CD4-positive, alpha-beta T cell (primary cell): ENCODE results near the gene PCID2. TPM values are rescaled to one million over a fixed set of nuclear protein-coding genes. Genes with fewer than 3 reads are reported as not detected.
"Not testable (repeated sequence)": the region's sequence is repeated elsewhere in the genome, so short reads cannot be mapped to it uniquely, and the experiment has no call there.

Source experiments
- ATAC-seq: fragments of 200-7000 bp; cut with Tn5 transposase; one replicate; pipeline ENCODE4 v1.10.0; 2022; ENCODE audit warnings: mild to moderate bottlenecking; ENCODE audit not compliant: poor library complexity
- CTCF ChIA-PET: fragments of 350-600 bp; sonication (Branson Sonifier 250); formaldehyde crosslinking; loops from one replicate; lab custom pipeline; 2021; ENCODE audit warnings: antibody characterized with exemption, inconsistent platforms; lab: Charles Lee
- POLR2A ChIA-PET: fragments of 350-600 bp; sonication (Branson Sonifier 250); formaldehyde crosslinking; loops from one replicate; lab custom pipeline; 2021; ENCODE audit warnings: antibody characterized with exemption, inconsistent platforms; lab: Charles Lee
- DNase-seq, 14 experiments: peaks; one replicate each; pipeline ENCODE4 v3.0.0-alpha.2; 2013 to 2020; ENCODE audit warnings: mixed read lengths in 2 of 14
- H3K27ac ChIP-seq, 2 donors: one replicate each; pipeline versions ENCODE4 v1.5.1 to v1.7.0; 2013; ENCODE audit warnings: low read length in 2 of 2, low read depth in 1 of 2, mild to moderate bottlenecking in 1 of 2
- H3K27me3 ChIP-seq, 2 experiments: 1 replicate in 1 of 2; 2 replicates in 1 of 2; pipeline versions ENCODE4 v1.6.1 to v1.7.0; 2013; ENCODE audit warnings: low read length in 2 of 2, control low read depth in 1 of 2, mild to moderate bottlenecking in 1 of 2, moderate library complexity in 1 of 2; ENCODE audit not compliant: insufficient read depth in 2 of 2, control insufficient read depth in 1 of 2
- H3K36me3 ChIP-seq: one replicate; pipeline ENCODE4 v1.6.1; 2013; ENCODE audit warnings: low read length, control low read depth; ENCODE audit not compliant: insufficient read depth
- H3K4me1 ChIP-seq: one replicate; pipeline ENCODE4 v1.6.1; 2013; ENCODE audit warnings: low read length, control low read depth; ENCODE audit not compliant: insufficient read depth
- H3K4me3 ChIP-seq: one replicate; pipeline ENCODE4 v1.5.1; 2013; ENCODE audit warnings: mild to moderate bottlenecking, low read length, moderate library complexity
- H3K9me3 ChIP-seq, 2 experiments: 1 replicate in 1 of 2; 2 replicates in 1 of 2; pipeline versions ENCODE4 v1.6.1 to v1.7.0; 2013; ENCODE audit warnings: low read length in 2 of 2, mild to moderate bottlenecking in 2 of 2, control low read depth in 1 of 2, moderate library complexity in 1 of 2; ENCODE audit not compliant: control insufficient read depth in 1 of 2, insufficient read depth in 1 of 2
- H3K27ac Mint-ChIP-seq: one replicate; pipeline ENCODE4 v1.8.0; 2020; ENCODE audit warnings: mixed read lengths
- H3K27me3 Mint-ChIP-seq: one replicate; pipeline ENCODE4 v1.8.0; 2021; ENCODE audit warnings: mixed read lengths
- H3K36me3 Mint-ChIP-seq: one replicate; pipeline ENCODE4 v1.8.0; 2021; ENCODE audit warnings: low read depth, mixed read lengths
- H3K4me1 Mint-ChIP-seq: one replicate; pipeline ENCODE4 v1.8.0; 2021; ENCODE audit warnings: low read depth, mixed read lengths
- H3K4me3 Mint-ChIP-seq: one replicate; pipeline ENCODE4 v1.8.0; 2020; ENCODE audit warnings: mild to moderate bottlenecking, mixed read lengths
- H3K9me3 Mint-ChIP-seq: one replicate; pipeline ENCODE4 v1.8.0; 2020; ENCODE audit warnings: mixed read lengths
- intact Hi-C, 2 experiments: fragments of 100-400 bp; cut with DNase I in 1 of 2; cut with micrococcal nuclease in 1 of 2; formaldehyde crosslinking; loops; one replicate each; pipeline versions ENCODE4 v1.15.1 to v1.9.0; 2023 to 2025; cut with DNase I, micrococcal nuclease
- total RNA-seq, 174 experiments: library from RNA in 2 of 174; stranded (reverse) in 2 of 174; gene quantifications; one replicate each; pipeline ENCODE4 v1.2.3 and lab custom pipeline; 2021 to 2026
- TF ChIP-seq, protein P1 (sequence below): fragments of 200-600 bp; IDR thresholded peaks from one replicate; pipeline ENCODE4 v1.8.0; 2022; ENCODE audit warnings: antibody characterized with exemption, mild to moderate bottlenecking

Gene PCID2
- total RNA-seq, 2 experiments from 2014 or later, result 33.6 to 33.7 TPM

DNA sequence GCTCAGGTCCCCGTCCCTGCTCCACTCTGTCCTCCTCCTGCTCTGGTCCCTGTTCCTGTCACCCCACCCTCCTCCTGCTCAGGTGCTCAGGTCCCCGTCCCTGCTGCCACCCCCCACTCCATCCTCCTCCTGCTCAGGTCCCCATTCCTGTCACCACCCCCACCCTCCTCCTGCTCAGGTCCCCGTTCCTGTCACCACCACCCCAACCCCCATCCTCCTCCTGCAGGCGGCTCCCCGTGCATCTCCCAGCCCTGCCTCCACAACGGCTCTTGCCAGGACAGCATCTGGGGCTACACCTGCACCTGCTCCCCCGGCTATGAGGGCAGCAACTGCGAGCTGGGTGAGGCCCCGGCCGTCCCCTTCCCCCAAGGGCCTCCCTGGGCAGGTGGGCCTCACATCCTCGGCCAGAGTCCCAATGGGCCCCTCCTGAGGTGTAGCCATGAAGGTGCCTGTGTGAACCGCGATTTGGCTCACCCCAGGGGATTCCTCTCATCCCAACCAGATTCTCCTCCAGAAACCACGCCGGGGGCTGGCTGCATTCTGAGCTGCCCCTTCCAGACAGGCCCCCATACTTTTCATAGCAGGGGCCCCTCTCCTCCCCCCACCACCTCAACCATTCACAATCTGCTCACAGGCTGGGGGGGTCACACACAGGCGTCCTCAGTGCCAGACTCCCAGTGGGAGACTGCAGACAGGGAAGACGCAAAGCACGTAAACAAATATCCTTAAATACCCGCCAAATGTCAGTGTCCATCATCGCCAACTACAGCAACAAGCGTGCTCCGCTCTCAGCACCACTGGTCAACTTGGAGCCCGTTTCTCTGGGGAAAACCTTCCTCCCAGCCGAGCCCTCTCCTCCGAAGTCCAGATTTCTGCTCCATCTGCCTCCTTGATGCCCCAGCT is 45.4 kb downstream of the PCID2 start:
- H3K9me3 Mint-ChIP-seq, result peaks cover 4% of the 10 kb centered on the region
- H3K27ac ChIP-seq, result no peak overlapping the region
- H3K4me3 Mint-ChIP-seq, result no peak overlapping the region
- ChIA-PET CTCF (no interaction called here), POLR2A (interaction anchor here (0.7 to 1.4 kb wide), 3 partner anchors 11 to 20 kb away, joined by 3 to 6 read pairs (median 4); no protein-coding TSS in a partner anchor)
- peak; percentile 58 for ATAC-seq
- DNase-seq, result peak in 4 of 14 experiments; percentile 23 to 63 (median 44)
- peaks cover 37% of the 10 kb centered on the region for H3K4me1 Mint-ChIP-seq
- peaks cover 3% of the 10 kb centered on the region for H3K36me3 ChIP-seq
- TF ChIP-seq, protein P1, sequence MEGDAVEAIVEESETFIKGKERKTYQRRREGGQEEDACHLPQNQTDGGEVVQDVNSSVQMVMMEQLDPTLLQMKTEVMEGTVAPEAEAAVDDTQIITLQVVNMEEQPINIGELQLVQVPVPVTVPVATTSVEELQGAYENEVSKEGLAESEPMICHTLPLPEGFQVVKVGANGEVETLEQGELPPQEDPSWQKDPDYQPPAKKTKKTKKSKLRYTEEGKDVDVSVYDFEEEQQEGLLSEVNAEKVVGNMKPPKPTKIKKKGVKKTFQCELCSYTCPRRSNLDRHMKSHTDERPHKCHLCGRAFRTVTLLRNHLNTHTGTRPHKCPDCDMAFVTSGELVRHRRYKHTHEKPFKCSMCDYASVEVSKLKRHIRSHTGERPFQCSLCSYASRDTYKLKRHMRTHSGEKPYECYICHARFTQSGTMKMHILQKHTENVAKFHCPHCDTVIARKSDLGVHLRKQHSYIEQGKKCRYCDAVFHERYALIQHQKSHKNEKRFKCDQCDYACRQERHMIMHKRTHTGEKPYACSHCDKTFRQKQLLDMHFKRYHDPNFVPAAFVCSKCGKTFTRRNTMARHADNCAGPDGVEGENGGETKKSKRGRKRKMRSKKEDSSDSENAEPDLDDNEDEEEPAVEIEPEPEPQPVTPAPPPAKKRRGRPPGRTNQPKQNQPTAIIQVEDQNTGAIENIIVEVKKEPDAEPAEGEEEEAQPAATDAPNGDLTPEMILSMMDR, result no peak
- H3K36me3 Mint-ChIP-seq, result peaks cover 3% of the 10 kb centered on the region
- no peaks in the 10 kb centered on the region for H3K27me3 Mint-ChIP-seq
- peaks cover 0 to 6% of the 10 kb centered on the region in 2 experiments for H3K9me3 ChIP-seq
- no peak overlapping the region for H3K4me3 ChIP-seq
- peak overlapping the region; percentile 60 for H3K27ac Mint-ChIP-seq
- intact Hi-C loops, result no loop called here
- H3K27me3 ChIP-seq, result no peaks in the 10 kb centered on the region
- peaks cover 21% of the 10 kb centered on the region for H3K4me1 ChIP-seq

DNA sequence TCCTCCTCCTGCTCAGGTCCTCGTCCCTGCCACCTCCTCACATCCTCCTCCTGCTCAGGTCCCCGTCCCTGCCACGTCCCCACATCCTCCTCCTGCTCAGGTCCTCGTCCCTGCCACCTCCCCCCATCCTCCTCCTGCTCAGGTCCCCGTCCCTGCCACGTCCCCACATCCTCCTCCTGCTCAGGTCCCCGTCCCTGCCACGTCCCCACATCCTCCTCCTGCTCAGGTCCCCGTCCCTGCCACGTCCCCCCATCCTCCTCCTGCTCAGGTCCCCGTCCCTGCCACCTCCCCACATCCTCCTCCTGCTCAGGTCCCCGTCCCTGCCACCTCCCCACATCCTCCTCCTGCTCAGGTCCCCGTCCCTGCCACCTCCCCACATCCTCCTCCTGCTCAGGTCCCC is 46.5 kb downstream of the PCID2 start:
- H3K4me3 Mint-ChIP-seq, H3K36me3 ChIP-seq, H3K27ac ChIP-seq, H3K27me3 ChIP-seq, H3K4me3 ChIP-seq, ATAC-seq, H3K27ac Mint-ChIP-seq, H3K27me3 Mint-ChIP-seq, CTCF ChIA-PET, H3K9me3 Mint-ChIP-seq, H3K36me3 Mint-ChIP-seq, POLR2A ChIA-PET, H3K9me3 ChIP-seq, intact Hi-C loops: not testable (repeated sequence)
- H3K4me1 ChIP-seq, result peaks cover 21% of the 10 kb centered on the region
- H3K4me1 Mint-ChIP-seq, result peaks cover 37% of the 10 kb centered on the region
- DNase-seq, result peak in 1 of 14 experiments; percentile 57

DNA sequence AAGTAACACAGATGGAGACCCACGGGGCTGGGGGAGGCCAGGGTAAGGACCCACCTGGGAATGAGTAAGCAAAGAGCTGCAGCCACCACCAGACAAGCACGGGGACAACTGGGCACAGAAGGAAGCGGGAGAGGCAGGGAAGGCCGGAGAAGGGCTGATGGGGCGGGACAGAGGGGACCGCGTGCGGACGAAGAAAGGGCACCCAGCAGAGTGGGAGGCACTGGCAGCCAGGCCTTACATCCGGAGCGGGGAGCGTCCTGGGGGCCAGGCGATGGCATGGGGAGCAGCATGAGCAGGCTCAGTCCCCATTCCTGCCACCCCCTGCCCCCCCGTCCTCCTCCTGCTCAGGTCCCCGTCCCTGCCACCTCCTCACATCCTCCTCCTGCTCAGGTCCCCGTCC is 47.0 kb downstream of the PCID2 start:
- ChIA-PET CTCF (interaction anchor here (0.6 kb wide), 1 partner anchor 40 kb away, joined by 5 read pairs; no protein-coding TSS in a partner anchor), POLR2A (no interaction called here)
- no peak overlapping the region for H3K27ac Mint-ChIP-seq
- TF ChIP-seq, protein P1, result no peak
- peaks cover 21% of the 10 kb centered on the region for H3K4me1 ChIP-seq
- H3K9me3 ChIP-seq, result peaks cover 0 to 6% of the 10 kb centered on the region in 2 experiments
- H3K4me3 ChIP-seq, result no peak overlapping the region
- intact Hi-C loops, result no loop called here
- H3K4me3 Mint-ChIP-seq, result peak overlapping the region; percentile 54
- no peak overlapping the region for H3K27ac ChIP-seq
- H3K27me3 ChIP-seq, result no peaks in the 10 kb centered on the region
- ATAC-seq, result no peak
- peak in 2 of 14 experiments; percentile 33 to 48 for DNase-seq
- no peaks in the 10 kb centered on the region for H3K9me3 Mint-ChIP-seq
- no peaks in the 10 kb centered on the region for H3K36me3 Mint-ChIP-seq
- H3K36me3 ChIP-seq, result no peaks in the 10 kb centered on the region
- H3K27me3 Mint-ChIP-seq, result no peaks in the 10 kb centered on the region
- H3K4me1 Mint-ChIP-seq, result peaks cover 37% of the 10 kb centered on the region
